ENCODE results near the gene SMPDL3A. TPM values are rescaled to one million over a fixed set of nuclear protein-coding genes. Genes with fewer than 3 reads are reported as not detected.

SMPDL3A gene
- total RNA-seq, 1 experiment from 2014 or later = 10.3 TPM

GRCh38 chr6:122818866-122819265, 29.8 kb downstream of the SMPDL3A start:
- H3K27ac ChIP-seq (ENCODE audit: low read depth, low read length, poor library complexity, severe bottlenecking) = no peak overlapping the region
- H3K4me1 ChIP-seq (ENCODE audit: insufficient read depth, low read length, poor library complexity, severe bottlenecking) = no peaks in the 10 kb centered on the region
- H3K36me3 ChIP-seq (ENCODE audit: insufficient read depth, low read length, poor library complexity, severe bottlenecking) = no peaks in the 10 kb centered on the region
- BruUV-seq (replicated peaks) = no TSS peak
- peaks cover 5% of the 10 kb centered on the region for H3K9me3 ChIP-seq (ENCODE audit: low read depth, low read length, poor library complexity, severe bottlenecking)
- intact Hi-C loops (cut with micrococcal nuclease; ENCODE audit: unreplicated experiment) = no loop called here
- no peaks in the 10 kb centered on the region for H3K27me3 ChIP-seq (replicated peaks; ENCODE audit: insufficient read depth, low read depth, low read length, poor library complexity)
- ChIA-PET POLR2A (ENCODE audit: low non-redundant PET) (no interaction called here), CTCF (no interaction called here)
- TF ChIP-seq CTCF (conservative IDR thresholded peaks at IDR 0.05; ENCODE audit: low read depth, low read length) = no peak
- no peak for TF ChIP-seq EZH2 (IDR thresholded peaks at IDR 0.05; ENCODE audit: borderline replicate concordance, low read depth, low read length, poor library complexity, severe bottlenecking)
- H3K4me3 ChIP-seq (ENCODE audit: low read depth, low read length, poor library complexity, severe bottlenecking) = no peak overlapping the region
- DNase-seq (ENCODE audit: low spot score) = no peak

- ChIA-PET POLR2A (ENCODE audit: low non-redundant PET) (no interaction called here), CTCF (no interaction called here)
- intact Hi-C loops (cut with micrococcal nuclease; ENCODE audit: unreplicated experiment) = no loop called here
These were observed 32.0 kb downstream of the SMPDL3A start for GRCh38 chr6:122821095-122821494.

GRCh38 chr6:122825163-122825562, 36.1 kb downstream of the SMPDL3A start:
- CTCF ChIA-PET = no interaction called here
- no peak overlapping the region for H3K27ac ChIP-seq (ENCODE audit: low read depth, low read length, poor library complexity, severe bottlenecking)
- H3K9me3 ChIP-seq (ENCODE audit: low read depth, low read length, poor library complexity, severe bottlenecking) = no peaks in the 10 kb centered on the region
- DNase-seq (ENCODE audit: low spot score) = no peak
- TF ChIP-seq EZH2 (IDR thresholded peaks at IDR 0.05; ENCODE audit: borderline replicate concordance, low read depth, low read length, poor library complexity, severe bottlenecking) (no peak), CTCF (conservative IDR thresholded peaks at IDR 0.05; ENCODE audit: low read depth, low read length) (no peak)
- H3K4me3 ChIP-seq (ENCODE audit: low read depth, low read length, poor library complexity, severe bottlenecking) = no peak overlapping the region
- no peaks in the 10 kb centered on the region for H3K36me3 ChIP-seq (ENCODE audit: insufficient read depth, low read length, poor library complexity, severe bottlenecking)
- intact Hi-C loops (cut with micrococcal nuclease; ENCODE audit: unreplicated experiment) = no loop called here
- POLR2A ChIA-PET (ENCODE audit: low non-redundant PET) = no interaction called here
- BruUV-seq (replicated peaks) = no TSS peak
- no peaks in the 10 kb centered on the region for H3K4me1 ChIP-seq (ENCODE audit: insufficient read depth, low read length, poor library complexity, severe bottlenecking)
- H3K27me3 ChIP-seq (replicated peaks; ENCODE audit: insufficient read depth, low read depth, low read length, poor library complexity) = no peaks in the 10 kb centered on the region

More at GRCh38 chr6:122821095-122821494, 32.0 kb downstream of the SMPDL3A start:
- TF ChIP-seq EZH2 (IDR thresholded peaks at IDR 0.05; ENCODE audit: borderline replicate concordance, low read depth, low read length, poor library complexity, severe bottlenecking) (no peak), CTCF (conservative IDR thresholded peaks at IDR 0.05; ENCODE audit: low read depth, low read length) (no peak)
- Histone ChIP-seq H3K9me3 (ENCODE audit: low read depth, low read length, poor library complexity, severe bottlenecking) (no peaks in the 10 kb centered on the region), H3K27me3 (replicated peaks; ENCODE audit: insufficient read depth, low read depth, low read length, poor library complexity) (no peaks in the 10 kb centered on the region), H3K4me1 (ENCODE audit: insufficient read depth, low read length, poor library complexity, severe bottlenecking) (no peaks in the 10 kb centered on the region), H3K4me3 (ENCODE audit: low read depth, low read length, poor library complexity, severe bottlenecking) (no peak overlapping the region), H3K27ac (ENCODE audit: low read depth, low read length, poor library complexity, severe bottlenecking) (no peak overlapping the region), H3K36me3 (ENCODE audit: insufficient read depth, low read length, poor library complexity, severe bottlenecking) (no peaks in the 10 kb centered on the region)
- DNase-seq (ENCODE audit: low spot score) = no peak
- BruUV-seq (replicated peaks) = no TSS peak
